ENCODE measurements around the gene AK4. TPM values are rescaled to one million over a fixed set of nuclear protein-coding genes. Genes with fewer than 3 reads are reported as not detected.
A peak's percentile ranks its signal among the peaks of the same experiment; 100 is the strongest.

The AK4 gene
- polyA plus RNA-seq, 2 of the 4 experiments (the other 2 are of a cell fraction), result 10.6 to 25.9 TPM

GRCh38 chr1:65255035-65255655, 107.1 kb downstream of the AK4 start:
- peak overlapping the region; percentile 76 to 85 for H3K27ac ChIP-seq
- ChIA-PET POLR2A (interaction anchor here (1.2 to 1.7 kb wide), 2 partner anchors 39 to 165 kb away, joined by 3 to 6 read pairs; partner anchors contain the start of genes LEPR and LEPROT), CTCF (interaction anchor here (1.2 to 2.1 kb wide), 3 partner anchors 11 to 162 kb away, joined by 3 to 4 read pairs (median 3); no protein-coding TSS in a partner anchor)
- DNase-seq (ENCODE audit: low read depth in 1 of 2, low spot score in 1 of 2) (no peak), FAIRE-seq (no peak), ATAC-seq (peak; percentile 37 to 69; a peak in 5 of 6 replicates)
- peak overlapping the region; percentile 99 for H3K4me2 ChIP-seq
- H3K9me3 ChIP-seq, result no peaks in the 10 kb centered on the region
- WGBS (ENCODE audit: missing lambda C conversion rate), result 50% methylated on average over 23 of the region's 23 CpGs
- TF ChIP-seq ESRRA (IDR thresholded peaks at IDR 0.05; ENCODE audit: borderline replicate concordance, low read length), result no peak
- TF ChIP-seq HES2 (IDR thresholded peaks at IDR 0.05), result no peak
- TF ChIP-seq TP53 (CRISPR knock-in tag; IDR thresholded peaks at IDR 0.05), result no peak
- TF ChIP-seq RCOR1 (IDR thresholded peaks at IDR 0.05; ENCODE audit: low read depth, low read length), result no peak
- TF ChIP-seq TFCP2L1 (CRISPR knock-in tag; IDR thresholded peaks at IDR 0.05), result no peak
- no peak for TF ChIP-seq ZC3H11A (IDR thresholded peaks at IDR 0.05)
- no peak for TF ChIP-seq NFE2L2 (conservative IDR thresholded peaks at IDR 0.05; ENCODE audit: low read length)
- TF ChIP-seq BHLHE40 (IDR thresholded peaks at IDR 0.05; ENCODE audit: low read depth, low read length), result no peak
- no peak for TF ChIP-seq CTCF (IDR thresholded peaks at IDR 0.05)
- H3K4me3 ChIP-seq, result peak overlapping the region; percentile 77
- H3K4me1 ChIP-seq, result peaks cover 10% of the 10 kb centered on the region

- FAIRE-seq (no peak), ATAC-seq (no peak), DNase-seq (ENCODE audit: low read depth in 1 of 2, low spot score in 1 of 2) (no peak)
- Histone ChIP-seq H3K27ac (no peak overlapping the region), H3K9me3 (no peaks in the 10 kb centered on the region), H3K4me3 (no peak overlapping the region; the same call in 2 of the 3 replicates), H3K4me1 (peaks cover 12% of the 10 kb centered on the region), H3K4me2 (peak overlapping the region; percentile 99)
- 87% methylated on average over 9 of the region's 9 CpGs for WGBS (ENCODE audit: missing lambda C conversion rate)
- CTCF ChIA-PET, result interaction anchor here (1.6 kb wide), 1 partner anchor 161 kb away, joined by 3 read pairs; no protein-coding TSS in a partner anchor
- TF ChIP-seq FOXS1 (CRISPR knock-in tag; IDR thresholded peaks at IDR 0.05) (no peak), MAFK (IDR thresholded peaks at IDR 0.05; ENCODE audit: partially characterized antibody) (no peak), JUNB (IDR thresholded peaks at IDR 0.05) (no peak), HOXA7 (CRISPR knock-in tag; IDR thresholded peaks at IDR 0.05) (no peak)
- POLR2A ChIA-PET, result no interaction called here
Observed at GRCh38 chr1:65255656-65256050, 107.7 kb downstream of the AK4 start.

- DNase-seq (ENCODE audit: low read depth in 1 of 2, low spot score in 1 of 2) (no peak), ATAC-seq (no peak), FAIRE-seq (no peak)
- Histone ChIP-seq H3K4me2 (no peak overlapping the region), H3K27ac (no peak overlapping the region), H3K9me3 (no peaks in the 10 kb centered on the region), H3K4me1 (peaks cover 20% of the 10 kb centered on the region), H3K4me3 (no peak overlapping the region)
- ChIA-PET CTCF (interaction anchor here (0.5 kb wide), 1 partner anchor 183 kb away, joined by 3 read pairs; no protein-coding TSS in a partner anchor), POLR2A (no interaction called here)
- 84% methylated on average over 7 of the region's 7 CpGs for WGBS (ENCODE audit: missing lambda C conversion rate)
- TF ChIP-seq ATOH8 (CRISPR knock-in tag; IDR thresholded peaks at IDR 0.05; ENCODE audit: low read depth) (no peak), NR3C1 (IDR thresholded peaks at IDR 0.05) (no peak), POLR2A (IDR thresholded peaks at IDR 0.05; ENCODE audit: low read length) (no peak), USF2 (IDR thresholded peaks at IDR 0.05) (no peak), SREBF2 (IDR thresholded peaks at IDR 0.05) (no peak), HDAC2 (IDR thresholded peaks at IDR 0.05) (no peak), HOXB5 (CRISPR knock-in tag; IDR thresholded peaks at IDR 0.05) (no peak), ZSCAN20 (CRISPR knock-in tag; IDR thresholded peaks at IDR 0.05) (no peak), RAD21 (conservative IDR thresholded peaks at IDR 0.05 in 1 of 2, IDR thresholded peaks at IDR 0.05 in 1 of 2) (no peak), PHF8 (IDR thresholded peaks at IDR 0.05; ENCODE audit: borderline replicate concordance, low read depth) (no peak), RFX5 (IDR thresholded peaks at IDR 0.05) (no peak), SMC3 (IDR thresholded peaks at IDR 0.05) (no peak), ZC3H11A (IDR thresholded peaks at IDR 0.05) (no peak), HOXB13 (CRISPR knock-in tag; IDR thresholded peaks at IDR 0.05; ENCODE audit: low read depth) (no peak), CTCF (IDR thresholded peaks at IDR 0.05) (no peak), BHLHE40 (IDR thresholded peaks at IDR 0.05; ENCODE audit: low read depth, low read length) (no peak), ZNF302 (CRISPR knock-in tag; IDR thresholded peaks at IDR 0.05) (no peak), KDM1A (IDR thresholded peaks at IDR 0.05; ENCODE audit: low read depth) (no peak)
Observed at GRCh38 chr1:65256860-65257708, 109.1 kb downstream of the AK4 start.
